Esophagus squamous epithelium (tissue), 5 donors: Measurements from ENCODE around the gene SGTB. TPM values are rescaled to one million over a fixed set of nuclear protein-coding genes. Genes with fewer than 3 reads are reported as not detected.
"Not testable (repeated sequence)": the region's sequence is repeated elsewhere in the genome, so short reads cannot be mapped to it uniquely, and the experiment has no call there.

Experiments used
- DNase-seq: peaks from one replicate; lab custom pipeline; 2025; lab: John Stamatoyannopoulos, UW
- H3K27ac ChIP-seq, 4 donors: fragments of 200-600 bp; sonication (generic); one replicate each; pipeline ENCODE4 v1.5.1; 2016 to 2019; ENCODE audit warnings: mild to moderate bottlenecking in 1 of 4
- H3K27me3 ChIP-seq, 4 donors: fragments of 200-600 bp; sonication (generic); 1 replicate in 3 of 4; 2 replicates in 1 of 4; pipeline versions ENCODE4 v1.5.1 to v1.6.0; 2017 to 2021; ENCODE audit warnings: antibody characterized with exemption in 1 of 4
- H3K36me3 ChIP-seq, 3 donors: fragments of 200-600 bp; sonication (generic); one replicate each; pipeline ENCODE4 v1.5.1; 2016 to 2019
- H3K4me1 ChIP-seq, 3 donors: fragments of 200-600 bp; sonication (generic); one replicate each; pipeline ENCODE4 v1.5.1; 2017 to 2019
- H3K4me3 ChIP-seq, 4 donors: fragments of 200-600 bp; sonication (generic); 1 replicate in 3 of 4; 2 replicates in 1 of 4; pipeline ENCODE4 v1.5.1; 2016 to 2019; ENCODE audit warnings: mild to moderate bottlenecking in 2 of 4, moderate library complexity in 1 of 4
- H3K9me3 ChIP-seq, 3 donors: fragments of 200-600 bp; sonication (generic); one replicate each; pipeline ENCODE4 v1.5.1; 2016 to 2019
- POLR2A ChIP-seq, 4 donors: fragments of 450-650 bp; IDR thresholded peaks; one replicate each; pipeline ENCODE4 v1.6.1; 2017; ENCODE audit warnings: antibody characterized with exemption in 4 of 4, mild to moderate bottlenecking in 4 of 4, moderate library complexity in 3 of 4
- WGBS, 2 donors: methylation state at CpG; one replicate each; pipeline ENCODE4 v1.1.5; 2018; 5-methylcytosine and 5-hydroxymethylcytosine counted together
- intact Hi-C: fragments of 100-400 bp; cut with DNase I; formaldehyde crosslinking; loops from one replicate; pipeline ENCODE4 v1.15.0; 2022
- total RNA-seq, 4 donors: library from RNA; depleted of rRNA; stranded (reverse); fragments of >200 nt; gene quantifications; one replicate each; pipeline ENCODE4 v1.1.0, GENCODE V29; 2016
- TF ChIP-seq, protein P1 (sequence below), 6 experiments: fragments of 450-650 bp in 4 of 6; fragments of 200-600 bp in 2 of 6; sonication (generic) in 2 of 6; IDR thresholded peaks; one replicate each; pipeline ENCODE4 v1.5.1; 2016 to 2019; ENCODE audit warnings: antibody characterized with exemption in 6 of 6, mild to moderate bottlenecking in 4 of 6, moderate library complexity in 4 of 6
- donor health status: DM: yes; HTN: yes; CAD: no.

SGTB gene
- total RNA-seq, 4 donors from 2014 or later: 0.99 to 5.8 (median 3.7) TPM

DNA sequence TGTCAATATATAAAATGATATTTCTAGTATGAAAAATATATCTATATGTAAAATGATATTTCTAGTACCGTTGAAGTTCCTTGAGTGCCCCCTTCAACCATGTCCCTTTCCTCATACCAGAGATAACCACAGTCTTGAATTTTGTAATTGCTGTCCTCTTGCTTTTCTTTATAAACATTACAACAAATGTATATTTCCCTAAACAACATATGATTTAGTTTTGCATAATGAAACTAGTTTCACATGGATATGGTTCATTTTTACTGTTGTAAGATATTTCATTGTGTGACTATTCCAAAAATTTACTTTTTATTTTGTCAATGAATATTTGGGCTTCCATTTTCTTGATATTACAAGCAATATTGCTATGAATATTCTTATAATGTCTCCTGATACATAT is 14.1 kb upstream of the SGTB start:
- no peaks in the 10 kb centered on the region for H3K4me1 ChIP-seq

DNA sequence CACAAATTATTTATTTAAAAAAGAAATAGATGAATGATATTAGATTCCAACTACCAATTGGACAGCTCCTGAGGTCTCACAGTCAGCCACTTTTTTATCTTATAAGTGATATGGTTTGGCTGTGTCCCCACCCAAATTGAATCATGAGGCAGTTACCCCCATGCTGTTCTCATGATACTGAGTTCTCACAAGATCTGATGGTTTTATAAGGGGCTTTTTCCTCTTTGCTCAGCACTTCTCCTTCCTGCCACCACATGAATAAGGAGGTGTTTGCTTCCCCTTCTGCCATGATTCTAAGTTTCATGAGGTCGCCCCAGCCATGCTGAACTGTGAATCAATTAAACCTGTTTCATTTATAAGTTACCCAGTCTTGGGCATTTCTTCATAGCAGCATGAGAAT is 13.0 kb upstream of the SGTB start:
- 79 to 100% methylated on average over 1 of the region's 1 CpG for WGBS, 2 donors
- H3K4me3 ChIP-seq: no peak overlapping the region
- H3K27ac ChIP-seq: no peak overlapping the region
- H3K4me1 ChIP-seq: no peaks in the 10 kb centered on the region
- no peaks in the 10 kb centered on the region for H3K36me3 ChIP-seq
- no peaks in the 10 kb centered on the region for H3K27me3 ChIP-seq
- no peak for DNase-seq
- TF ChIP-seq, protein P1, sequence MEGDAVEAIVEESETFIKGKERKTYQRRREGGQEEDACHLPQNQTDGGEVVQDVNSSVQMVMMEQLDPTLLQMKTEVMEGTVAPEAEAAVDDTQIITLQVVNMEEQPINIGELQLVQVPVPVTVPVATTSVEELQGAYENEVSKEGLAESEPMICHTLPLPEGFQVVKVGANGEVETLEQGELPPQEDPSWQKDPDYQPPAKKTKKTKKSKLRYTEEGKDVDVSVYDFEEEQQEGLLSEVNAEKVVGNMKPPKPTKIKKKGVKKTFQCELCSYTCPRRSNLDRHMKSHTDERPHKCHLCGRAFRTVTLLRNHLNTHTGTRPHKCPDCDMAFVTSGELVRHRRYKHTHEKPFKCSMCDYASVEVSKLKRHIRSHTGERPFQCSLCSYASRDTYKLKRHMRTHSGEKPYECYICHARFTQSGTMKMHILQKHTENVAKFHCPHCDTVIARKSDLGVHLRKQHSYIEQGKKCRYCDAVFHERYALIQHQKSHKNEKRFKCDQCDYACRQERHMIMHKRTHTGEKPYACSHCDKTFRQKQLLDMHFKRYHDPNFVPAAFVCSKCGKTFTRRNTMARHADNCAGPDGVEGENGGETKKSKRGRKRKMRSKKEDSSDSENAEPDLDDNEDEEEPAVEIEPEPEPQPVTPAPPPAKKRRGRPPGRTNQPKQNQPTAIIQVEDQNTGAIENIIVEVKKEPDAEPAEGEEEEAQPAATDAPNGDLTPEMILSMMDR (IDR thresholded peaks at IDR 0.05): no peak
- TF ChIP-seq POLR2A (IDR thresholded peaks at IDR 0.05): no peak
- intact Hi-C loops: no loop called here
- H3K9me3 ChIP-seq: no peaks in the 10 kb centered on the region

More for the DNA sequence above, 14.1 kb upstream of the SGTB start:
- Histone ChIP-seq H3K27me3 (no peaks in the 10 kb centered on the region), H3K4me3 (no peak overlapping the region), H3K27ac (no peak overlapping the region), H3K36me3 (no peaks in the 10 kb centered on the region), H3K9me3 (no peaks in the 10 kb centered on the region)
- TF ChIP-seq POLR2A (IDR thresholded peaks at IDR 0.05): no peak
- TF ChIP-seq, protein P1 (IDR thresholded peaks at IDR 0.05): no peak
- intact Hi-C loops: no loop called here
- no peak for DNase-seq
- 85% methylated on average over 1 of the region's 1 CpG for WGBS, 2 donors

DNA sequence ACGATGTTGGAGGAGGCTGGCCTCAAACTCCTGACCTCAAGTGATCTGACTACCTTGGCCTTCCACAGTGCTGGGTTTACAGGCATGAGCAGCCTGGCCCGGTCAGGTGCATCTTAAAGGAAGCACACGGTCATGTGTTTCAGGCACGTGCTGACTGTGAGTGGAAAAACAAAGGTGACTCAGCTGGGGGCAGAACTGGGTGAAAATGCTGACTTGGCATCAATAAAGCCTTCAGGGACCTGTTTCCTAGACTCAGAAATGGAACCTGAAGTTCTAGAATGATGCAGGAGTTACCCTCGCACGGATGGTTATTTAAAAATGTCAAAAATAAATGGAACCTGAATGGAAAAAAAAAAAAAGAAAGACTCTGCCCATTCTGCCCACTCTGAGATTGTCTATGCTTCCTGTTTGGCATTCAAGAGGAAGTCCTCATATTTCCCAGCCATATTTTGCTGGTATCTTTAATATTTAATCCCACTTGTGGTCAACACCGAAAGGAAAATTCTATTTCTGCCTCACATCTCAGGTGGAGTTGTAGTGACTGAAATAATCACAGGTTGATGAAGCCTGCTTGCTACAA is 12.4 kb upstream of the SGTB start:
- DNase-seq, intact Hi-C loops, H3K27ac ChIP-seq, H3K4me3 ChIP-seq, H3K9me3 ChIP-seq, H3K27me3 ChIP-seq, H3K36me3 ChIP-seq, H3K4me1 ChIP-seq: not testable (repeated sequence)
- 62 to 69% methylated on average over 3 to 4 of the region's 7 CpGs for WGBS, 2 donors

GRCh38 chr5:65732046-65732445 is 10.1 kb upstream of the SGTB start:
- DNase-seq, H3K27ac ChIP-seq, intact Hi-C loops, H3K9me3 ChIP-seq, H3K27me3 ChIP-seq, H3K36me3 ChIP-seq, H3K4me3 ChIP-seq: not testable (repeated sequence)
- WGBS, 2 donors: 55 to 75% methylated on average over 2 to 3 of the region's 3 CpGs
- H3K4me1 ChIP-seq: peaks cover 0 to 14% (median 6%) of the 10 kb centered on the region in 3 donors

- H3K27ac ChIP-seq: no peak overlapping the region
- H3K27me3 ChIP-seq: no peaks in the 10 kb centered on the region
- H3K4me3 ChIP-seq: no peak overlapping the region
- 87 to 100% methylated on average over 1 to 2 of the region's 2 CpGs for WGBS, 2 donors
- TF ChIP-seq, protein P1 (IDR thresholded peaks at IDR 0.05): no peak
- no peak for TF ChIP-seq POLR2A (IDR thresholded peaks at IDR 0.05)
- H3K4me1 ChIP-seq: peaks cover 0 to 15% (median 6%) of the 10 kb centered on the region in 3 donors
- intact Hi-C loops: no loop called here
- H3K36me3 ChIP-seq: no peaks in the 10 kb centered on the region
- DNase-seq: no peak
- no peaks in the 10 kb centered on the region for H3K9me3 ChIP-seq
Observed at GRCh38 chr5:65730910-65731309, 9.0 kb upstream of the SGTB start.

DNA sequence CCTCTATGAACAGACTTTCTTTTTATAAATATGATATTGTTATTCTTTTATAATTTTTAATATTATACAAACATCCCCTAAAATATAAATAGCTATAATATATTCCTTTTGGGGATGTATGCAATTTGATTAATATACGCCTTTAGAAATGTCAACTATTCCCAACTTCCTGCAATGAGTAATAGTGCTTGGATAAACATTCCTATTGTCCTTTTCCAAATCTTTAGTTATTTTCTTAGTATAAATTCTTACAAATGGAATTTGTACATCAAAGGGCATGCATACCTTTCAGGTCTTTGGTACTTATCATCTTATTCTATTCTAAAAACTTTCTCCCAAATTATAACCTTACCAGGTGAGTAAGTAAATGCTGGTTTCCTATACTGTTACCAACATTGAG is 6.3 kb upstream of the SGTB start:
- Histone ChIP-seq H3K4me1 (peaks cover 0 to 16% (median 7%) of the 10 kb centered on the region in 3 donors), H3K4me3 (no peak overlapping the region), H3K27me3 (no peaks in the 10 kb centered on the region), H3K36me3 (no peaks in the 10 kb centered on the region), H3K27ac (no peak overlapping the region), H3K9me3 (no peaks in the 10 kb centered on the region)
- intact Hi-C loops: no loop called here
- DNase-seq: no peak
- 26 to 52% methylated on average over 1 of the region's 1 CpG for WGBS, 2 donors
- TF ChIP-seq, protein P1 (IDR thresholded peaks at IDR 0.05): no peak
- no peak for TF ChIP-seq POLR2A (IDR thresholded peaks at IDR 0.05)
